DND-41 (cell line): ENCODE measurements around the gene BMP8B.

Experiments used
- ATAC-seq: fragments of 200-7000 bp; cut with Tn5 transposase; 3 replicates; pipeline ENCODE4 v1.9.1; 2021; ENCODE audit warnings: low read depth; ENCODE audit not compliant: insufficient read depth
- DNase-seq: peaks from one replicate; pipeline ENCODE4 v3.0.0-alpha.2; 2020
- H2AFZ ChIP-seq: 2 replicates; pipeline ENCODE4 v1.6.0; 2012; ENCODE audit warnings: low read depth, low read length
- H3K27ac ChIP-seq: 2 replicates; pipeline ENCODE4 v1.5.1; 2012; ENCODE audit warnings: low read length, inconsistent platforms
- H3K27me3 ChIP-seq: fragments of 200-600 bp; sonication (generic); 2 replicates; pipeline ENCODE4 v1.6.0; 2012; ENCODE audit warnings: low read length, mild to moderate bottlenecking, inconsistent platforms; ENCODE audit not compliant: insufficient read depth, poor library complexity
- H3K36me3 ChIP-seq: 2 replicates; pipeline ENCODE4 v1.5.1; 2012; ENCODE audit warnings: low read length, inconsistent platforms; ENCODE audit not compliant: insufficient read depth
- H3K4me1 ChIP-seq: 2 replicates; pipeline ENCODE4 v1.5.1; 2012; ENCODE audit warnings: mild to moderate bottlenecking, low read length; ENCODE audit not compliant: insufficient read depth
- H3K4me2 ChIP-seq: 2 replicates; pipeline ENCODE4 v1.6.0; 2012; ENCODE audit warnings: mild to moderate bottlenecking, moderate library complexity, low read length, inconsistent platforms; ENCODE audit not compliant: insufficient read depth
- H3K4me3 ChIP-seq, 2 experiments: fragments of 200-600 bp in 1 of 2; shearing (Covaris generic) in 1 of 2; 2 replicates each; pipeline ENCODE4 v1.5.1; 2012 to 2016; ENCODE audit warnings: inconsistent platforms in 2 of 2, low read length in 2 of 2, mild to moderate bottlenecking in 2 of 2, low read depth in 1 of 2, moderate library complexity in 1 of 2
- H3K79me2 ChIP-seq: 2 replicates; pipeline ENCODE4 v1.6.0; 2012; ENCODE audit warnings: low read length, inconsistent platforms; ENCODE audit not compliant: insufficient read depth
- H3K9ac ChIP-seq: 2 replicates; pipeline ENCODE4 v1.6.0; 2012; ENCODE audit warnings: low read depth, mild to moderate bottlenecking, inconsistent platforms, low read length, moderate library complexity
- H3K9me3 ChIP-seq: 2 replicates; pipeline ENCODE4 v1.5.1; 2012; ENCODE audit warnings: low read length, moderate library complexity, mild to moderate bottlenecking, inconsistent platforms; ENCODE audit not compliant: insufficient read depth, severe bottlenecking
- H4K20me1 ChIP-seq: 2 replicates; pipeline ENCODE4 v1.6.0; 2012; ENCODE audit warnings: low read length; ENCODE audit not compliant: insufficient read depth
- CTCF ChIP-seq: IDR thresholded peaks from 2 replicates; pipeline ENCODE4 v1.5.1; 2012; ENCODE audit warnings: borderline replicate concordance, low read length, moderate library complexity, mild to moderate bottlenecking; ENCODE audit not compliant: poor library complexity, severe bottlenecking; ENCODE audit errors: extremely low read depth
- EZH2 ChIP-seq: IDR thresholded peaks from 3 replicates; pipeline ENCODE4 v1.6.1; 2012; ENCODE audit warnings: borderline replicate concordance, low read depth, mild to moderate bottlenecking, moderate library complexity, low read length, inconsistent platforms; ENCODE audit not compliant: severe bottlenecking

Gene BMP8B

GRCh38 chr1:39788758-39789570, at the start of gene BMP8B:
Gene BMP8B (minus strand): TSS chr1:39788865. CDS start chr1:39788485, 380 bp downstream.
- Histone ChIP-seq H3K36me3 (no peaks in the 10 kb centered on the region), H4K20me1 (no peaks in the 10 kb centered on the region), H3K4me1 (no peaks in the 10 kb centered on the region), H2AFZ (no peak within 1 kb of the TSS), H3K9me3 (no peaks in the 10 kb centered on the region), H3K79me2 (no peaks in the 10 kb centered on the region), H3K27ac (no peak within 1 kb of the TSS), H3K9ac (no peak within 1 kb of the TSS), H3K4me2 (no peak within 1 kb of the TSS), H3K4me3 (no peak within 1 kb of the TSS), H3K27me3 (no peaks in the 10 kb centered on the region)
- DNase-seq (no peak), ATAC-seq (no peak)
- no peak for TF ChIP-seq CTCF
- TF ChIP-seq EZH2 = no peak

- no peak for ATAC-seq
- H3K27me3 ChIP-seq = no peaks in the 10 kb centered on the region
- no peak overlapping the region for H3K4me3 ChIP-seq
- TF ChIP-seq EZH2 (no peak), CTCF (no peak)
- H3K27ac ChIP-seq = no peak overlapping the region
- no peaks in the 10 kb centered on the region for H4K20me1 ChIP-seq
- H3K79me2 ChIP-seq = no peaks in the 10 kb centered on the region
- H3K4me2 ChIP-seq = no peak overlapping the region
- DNase-seq = no peak
- peaks cover 40% of the 10 kb centered on the region for H3K36me3 ChIP-seq
- H2AFZ ChIP-seq = no peak overlapping the region
- H3K4me1 ChIP-seq = no peaks in the 10 kb centered on the region
- no peak overlapping the region for H3K9ac ChIP-seq
- H3K9me3 ChIP-seq = no peaks in the 10 kb centered on the region
Measured at GRCh38 chr1:39836595-39837110, 48.0 kb upstream of the BMP8B start.

- no peak for ATAC-seq
- Histone ChIP-seq H3K27me3 (no peaks in the 10 kb centered on the region), H3K4me2 (no peak overlapping the region), H3K36me3 (peaks cover 34% of the 10 kb centered on the region), H3K9me3 (no peaks in the 10 kb centered on the region), H3K9ac (no peak overlapping the region), H3K79me2 (no peaks in the 10 kb centered on the region), H3K4me3 (no peak overlapping the region), H4K20me1 (no peaks in the 10 kb centered on the region), H3K4me1 (no peaks in the 10 kb centered on the region), H3K27ac (no peak overlapping the region), H2AFZ (no peak overlapping the region)
- no peak for TF ChIP-seq EZH2
- no peak for DNase-seq
Measured at GRCh38 chr1:39835935-39836594, 47.4 kb upstream of the BMP8B start.

GRCh38 chr1:39835110-39835509, 46.4 kb upstream of the BMP8B start:
- Histone ChIP-seq H3K27ac (no peak overlapping the region), H3K9ac (no peak overlapping the region), H3K36me3 (peaks cover 24% of the 10 kb centered on the region), H3K9me3 (no peaks in the 10 kb centered on the region), H4K20me1 (no peaks in the 10 kb centered on the region), H2AFZ (no peak overlapping the region), H3K4me2 (no peak overlapping the region), H3K4me1 (no peaks in the 10 kb centered on the region), H3K4me3 (no peak overlapping the region), H3K27me3 (no peaks in the 10 kb centered on the region), H3K79me2 (no peaks in the 10 kb centered on the region)
- ATAC-seq = no peak
- no peak for DNase-seq
- TF ChIP-seq CTCF (no peak), EZH2 (no peak)
